ENCODE results near the gene MDFI. TPM values are rescaled to one million over a fixed set of nuclear protein-coding genes. Genes with fewer than 3 reads are reported as not detected.

MDFI gene, protein sequence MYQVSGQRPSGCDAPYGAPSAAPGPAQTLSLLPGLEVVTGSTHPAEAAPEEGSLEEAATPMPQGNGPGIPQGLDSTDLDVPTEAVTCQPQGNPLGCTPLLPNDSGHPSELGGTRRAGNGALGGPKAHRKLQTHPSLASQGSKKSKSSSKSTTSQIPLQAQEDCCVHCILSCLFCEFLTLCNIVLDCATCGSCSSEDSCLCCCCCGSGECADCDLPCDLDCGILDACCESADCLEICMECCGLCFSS
- total RNA-seq: 6.2 TPM
- polyA plus RNA-seq: 7.8 TPM
- long read RNA-seq, donor 1: 0 reads
- long read RNA-seq, donor 2: 0 reads
- long read RNA-seq, donor 3, partial matches to known transcripts: 0 of 2 reads
- long read RNA-seq, donor 3, other reads (novel, unspliced or antisense): 0 of 2 reads
- long read RNA-seq, donor 4, partial matches to known transcripts: 0 of 2 reads
- long read RNA-seq, donor 4, other reads (novel, unspliced or antisense): 0 of 2 reads
- long read RNA-seq, donor 5, transcript MDFI-201 (5 exons, 1,629 nt): major isoform, 5 of 10 reads
- long read RNA-seq, donor 5, partial matches to known transcripts: 0 of 10 reads
- long read RNA-seq, donor 5, other reads (novel, unspliced or antisense): 0 of 10 reads
- long read RNA-seq, donor 6, partial matches to known transcripts: 0 of 5 reads
- long read RNA-seq, donor 6, other reads (novel, unspliced or antisense): 0 of 5 reads
- long read RNA-seq, donor 7, partial matches to known transcripts: 0 of 2 reads
- long read RNA-seq, donor 7, other reads (novel, unspliced or antisense): 0 of 2 reads
- long read RNA-seq, donor 8, partial matches to known transcripts: 0 of 1 reads
- long read RNA-seq, donor 8, other reads (novel, unspliced or antisense): 0 of 1 reads
- long read RNA-seq, donor 9, partial matches to known transcripts: 0 of 1 reads
- long read RNA-seq, donor 9, other reads (novel, unspliced or antisense): 0 of 1 reads
- long read RNA-seq, donor 10, partial matches to known transcripts: 0 of 2 reads
- long read RNA-seq, donor 10, other reads (novel, unspliced or antisense): 0 of 2 reads

DNA sequence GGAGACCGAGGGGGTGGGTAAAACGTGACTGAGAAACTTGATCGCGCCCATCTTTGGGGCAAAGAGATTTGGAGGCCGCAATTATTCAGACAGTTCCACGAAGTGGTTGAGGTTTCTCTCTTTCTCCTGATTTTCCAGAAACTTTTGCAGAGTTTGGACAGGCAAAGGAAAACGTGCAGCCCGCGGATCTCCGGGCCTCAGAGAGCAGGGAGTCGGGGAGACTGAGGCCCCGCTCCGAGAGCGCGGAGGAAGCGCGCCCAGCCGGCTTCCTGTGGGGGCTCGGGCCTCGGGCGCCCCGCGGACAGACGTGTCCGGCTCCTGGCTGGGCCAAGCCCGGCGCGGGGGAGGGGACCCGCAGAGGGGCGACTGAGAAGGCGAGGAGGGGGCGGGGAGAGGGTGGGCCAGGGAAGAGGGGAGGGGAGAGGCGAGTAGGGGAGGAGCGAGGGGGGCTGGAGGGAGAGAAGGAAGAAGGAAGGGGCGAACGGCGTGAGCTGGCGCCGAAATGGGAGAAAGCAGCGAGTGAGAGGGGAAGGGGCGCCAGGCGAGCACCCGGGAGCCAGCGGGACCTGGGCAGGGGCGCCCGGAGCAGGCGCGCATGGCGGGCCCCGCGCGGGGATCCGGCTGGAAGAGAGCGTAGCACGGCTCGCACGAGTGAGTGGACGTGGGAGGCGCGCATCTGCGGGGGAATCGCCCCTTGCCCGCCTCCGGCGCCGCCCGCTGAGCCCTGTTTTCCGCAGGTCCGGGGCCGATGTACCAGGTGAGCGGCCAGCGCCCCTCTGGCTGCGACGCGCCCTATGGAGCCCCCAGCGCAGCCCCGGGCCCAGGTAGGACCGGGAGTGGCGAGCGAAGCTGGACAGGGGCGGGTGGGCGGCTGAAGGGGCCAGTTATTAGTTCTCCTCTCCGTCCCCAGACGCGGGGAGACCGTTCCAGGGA is at the start of gene MDFI:
Gene MDFI (plus strand): TSS at position 467 of the 933 bp plus-strand sequence. CDS start 282 bp downstream, at position 749.
- Histone ChIP-seq H3K36me3 (ENCODE audit: control insufficient read depth in 2 of 2, insufficient read depth in 2 of 2, low read length in 1 of 2) (no peaks in the 10 kb centered on the region), H3K9me3 (ENCODE audit: control insufficient read depth in 2 of 2, insufficient read depth in 1 of 2, low read length in 1 of 2) (peaks cover 0 to 3% of the 10 kb centered on the region in 2 donors), H3K4me1 (ENCODE audit: control insufficient read depth in 2 of 2, insufficient read depth in 2 of 2, low read length in 2 of 2) (peaks cover 3 to 15% of the 10 kb centered on the region in 2 donors), H3K27ac (ENCODE audit: low read depth in 1 of 2, low read length in 1 of 2) (no peak within 1 kb of the TSS), H3K4me3 (ENCODE audit: low read length in 2 of 2) (peak within 1 kb of the TSS in 1 of 2 donors; percentile 29), H3K27me3 (ENCODE audit: control insufficient read depth in 2 of 2, insufficient read depth in 1 of 2, low read length in 1 of 2) (peaks cover 67 to 95% of the 10 kb centered on the region in 2 donors)
- WGBS: 1% methylated on average over 86 of the region's 86 CpGs
- no peak for DNase-seq (ENCODE audit: low read depth in 6 of 9, low spot score in 9 of 9)

DNA sequence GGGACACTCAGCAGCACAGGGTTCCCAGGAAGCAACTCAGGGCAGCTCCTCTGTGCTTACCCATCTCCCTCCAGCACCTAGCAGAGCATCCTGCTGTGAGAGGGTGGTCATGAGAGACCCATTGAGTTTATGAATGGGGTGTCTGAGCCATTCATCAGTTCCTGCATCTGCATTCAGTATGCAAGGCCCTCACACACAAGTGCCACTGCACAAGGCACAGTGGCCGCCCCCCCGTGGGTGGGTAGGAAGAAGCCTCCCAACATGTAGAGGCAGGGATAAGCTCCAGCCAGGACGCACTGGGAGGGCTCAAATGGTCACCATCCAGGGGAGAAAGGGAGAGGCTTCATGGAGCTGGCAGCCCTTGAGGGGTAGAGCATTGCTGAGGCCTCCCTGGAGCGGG is 49.0 kb upstream of the MDFI start:
- no peaks in the 10 kb centered on the region for H3K9me3 ChIP-seq (ENCODE audit: control insufficient read depth in 2 of 2, insufficient read depth in 1 of 2, low read length in 1 of 2)
- DNase-seq (ENCODE audit: low read depth in 6 of 9, low spot score in 9 of 9): no peak
- H3K27me3 ChIP-seq (ENCODE audit: control insufficient read depth in 2 of 2, insufficient read depth in 1 of 2, low read length in 1 of 2): no peaks in the 10 kb centered on the region
- peaks cover 0 to 40% of the 10 kb centered on the region in 2 donors for H3K4me1 ChIP-seq (ENCODE audit: control insufficient read depth in 2 of 2, insufficient read depth in 2 of 2, low read length in 2 of 2)
- H3K36me3 ChIP-seq (ENCODE audit: control insufficient read depth in 2 of 2, insufficient read depth in 2 of 2, low read length in 1 of 2): peaks cover 12 to 18% of the 10 kb centered on the region in 2 donors
- WGBS: 97% methylated on average over 4 of the region's 4 CpGs
- H3K4me3 ChIP-seq (ENCODE audit: low read length in 2 of 2): no peak overlapping the region
- no peak overlapping the region for H3K27ac ChIP-seq (ENCODE audit: low read depth in 1 of 2, low read length in 1 of 2)

DNA sequence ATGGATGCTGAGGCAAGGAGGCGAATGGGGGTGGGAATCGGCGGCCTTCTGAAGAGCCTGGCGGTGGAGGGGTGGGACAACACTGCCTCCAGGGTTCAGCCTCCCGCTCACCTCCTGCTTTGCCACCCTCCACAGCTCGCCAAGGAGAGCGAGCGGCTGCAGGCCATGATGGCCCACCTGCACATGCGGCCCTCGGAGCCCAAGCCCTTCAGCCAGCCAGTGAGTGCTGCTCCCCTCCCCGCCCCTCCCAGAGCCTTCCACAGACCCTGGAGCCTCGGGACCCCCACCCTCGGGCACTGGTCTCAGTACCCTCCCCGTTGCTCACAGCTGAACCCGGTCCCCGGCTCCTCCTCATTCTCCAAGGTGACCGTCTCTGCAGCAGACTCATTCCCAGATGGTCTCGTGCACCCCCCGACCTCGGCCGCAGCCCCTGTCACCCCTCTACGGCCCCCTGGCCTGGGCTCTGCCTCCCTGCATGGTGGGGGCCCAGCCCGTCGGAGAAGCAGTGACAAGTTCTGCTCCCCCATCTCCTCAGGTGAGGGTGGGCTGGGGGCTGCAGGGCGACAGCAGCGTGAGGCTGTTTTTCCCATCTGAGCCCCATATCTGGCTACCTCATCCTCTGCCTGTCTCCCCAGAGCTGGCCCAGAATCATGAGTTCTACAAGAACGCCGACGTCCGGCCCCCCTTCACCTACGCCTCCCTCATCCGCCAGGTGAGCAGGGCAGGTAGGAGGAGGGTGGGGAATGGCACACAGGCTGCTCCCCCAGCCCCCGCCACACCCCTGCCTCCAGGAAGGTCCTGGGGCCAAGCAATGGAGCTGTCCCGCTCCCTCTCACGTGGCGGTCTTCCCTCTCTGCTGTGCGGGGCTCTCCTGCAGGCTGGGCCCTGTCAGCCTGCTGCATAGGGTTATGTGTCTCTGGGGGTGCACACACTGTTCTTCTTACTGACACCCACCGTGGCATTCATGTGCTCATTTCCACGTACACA is 48.3 kb upstream of the MDFI start:
- Histone ChIP-seq H3K4me1 (ENCODE audit: control insufficient read depth in 2 of 2, insufficient read depth in 2 of 2, low read length in 2 of 2) (peaks cover 0 to 33% of the 10 kb centered on the region in 2 donors), H3K36me3 (ENCODE audit: control insufficient read depth in 2 of 2, insufficient read depth in 2 of 2, low read length in 1 of 2) (peaks cover 12 to 20% of the 10 kb centered on the region in 2 donors), H3K27me3 (ENCODE audit: control insufficient read depth in 2 of 2, insufficient read depth in 1 of 2, low read length in 1 of 2) (no peaks in the 10 kb centered on the region), H3K9me3 (ENCODE audit: control insufficient read depth in 2 of 2, insufficient read depth in 1 of 2, low read length in 1 of 2) (no peaks in the 10 kb centered on the region), H3K4me3 (ENCODE audit: low read length in 2 of 2) (no peak overlapping the region), H3K27ac (ENCODE audit: low read depth in 1 of 2, low read length in 1 of 2) (no peak overlapping the region)
- 98% methylated on average over 39 of the region's 39 CpGs for WGBS
- DNase-seq (ENCODE audit: low read depth in 6 of 9, low spot score in 9 of 9): no peak

DNA sequence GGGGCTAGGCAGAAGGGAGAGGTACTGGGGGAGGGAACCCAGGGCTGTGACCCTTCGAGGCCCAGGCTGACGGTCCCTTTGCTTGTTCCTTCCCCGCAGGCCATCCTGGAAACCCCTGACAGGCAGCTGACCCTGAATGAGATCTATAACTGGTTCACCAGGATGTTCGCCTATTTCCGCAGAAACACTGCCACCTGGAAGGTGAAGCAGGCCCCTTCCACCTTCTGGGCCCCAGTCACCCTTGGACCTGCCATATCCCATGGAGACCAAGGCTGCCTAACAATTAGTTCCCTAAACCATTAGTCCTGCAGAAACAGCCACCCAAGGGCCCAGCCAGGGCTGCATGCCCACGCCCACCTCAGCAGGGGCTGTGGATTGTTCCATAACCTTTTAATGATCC is 47.1 kb upstream of the MDFI start:
- Histone ChIP-seq H3K9me3 (ENCODE audit: control insufficient read depth in 2 of 2, insufficient read depth in 1 of 2, low read length in 1 of 2) (no peaks in the 10 kb centered on the region), H3K4me3 (ENCODE audit: low read length in 2 of 2) (no peak overlapping the region), H3K4me1 (ENCODE audit: control insufficient read depth in 2 of 2, insufficient read depth in 2 of 2, low read length in 2 of 2) (peaks cover 0 to 21% of the 10 kb centered on the region in 2 donors), H3K36me3 (ENCODE audit: control insufficient read depth in 2 of 2, insufficient read depth in 2 of 2, low read length in 1 of 2) (peaks cover 12 to 24% of the 10 kb centered on the region in 2 donors), H3K27me3 (ENCODE audit: control insufficient read depth in 2 of 2, insufficient read depth in 1 of 2, low read length in 1 of 2) (no peaks in the 10 kb centered on the region), H3K27ac (ENCODE audit: low read depth in 1 of 2, low read length in 1 of 2) (no peak overlapping the region)
- no peak for DNase-seq (ENCODE audit: low read depth in 6 of 9, low spot score in 9 of 9)
- 97% methylated on average over 6 of the region's 6 CpGs for WGBS

DNA sequence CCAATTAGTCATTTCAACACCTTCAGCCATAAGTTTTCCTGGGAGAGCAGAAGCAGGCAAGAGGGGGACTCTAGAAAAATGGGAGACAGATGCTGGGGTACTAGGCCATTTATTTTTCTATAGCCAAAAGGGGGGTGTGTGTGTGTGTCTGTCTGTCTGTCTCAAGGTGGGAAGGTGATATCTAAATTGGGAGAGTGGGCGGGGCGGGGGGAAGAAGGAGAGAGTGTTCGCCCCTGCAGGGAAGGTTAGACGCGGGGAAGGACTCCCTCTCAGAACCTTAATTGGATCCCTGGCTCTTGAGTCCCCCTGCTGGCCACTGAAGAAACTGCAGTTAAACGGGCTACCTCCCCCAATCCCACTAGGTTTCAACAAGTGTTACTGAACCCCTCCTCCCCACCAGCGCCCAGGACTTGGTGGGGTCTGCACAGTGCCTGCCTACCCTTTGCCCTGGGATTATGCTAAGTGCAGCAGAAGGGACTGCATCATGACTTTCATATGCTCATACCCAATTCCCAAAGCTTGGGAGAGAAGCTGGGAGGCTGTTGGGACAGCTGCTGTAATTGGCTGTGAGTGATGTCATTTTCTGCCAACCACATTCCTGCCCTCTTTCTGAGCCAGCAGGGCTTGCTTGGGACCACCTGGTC is 46.3 kb upstream of the MDFI start:
- no peaks in the 10 kb centered on the region for H3K27me3 ChIP-seq (ENCODE audit: control insufficient read depth in 2 of 2, insufficient read depth in 1 of 2, low read length in 1 of 2)
- no peak overlapping the region for H3K4me3 ChIP-seq (ENCODE audit: low read length in 2 of 2)
- 12% methylated on average over 7 of the region's 7 CpGs for WGBS
- no peak overlapping the region for H3K27ac ChIP-seq (ENCODE audit: low read depth in 1 of 2, low read length in 1 of 2)
- peaks cover 0 to 14% of the 10 kb centered on the region in 2 donors for H3K4me1 ChIP-seq (ENCODE audit: control insufficient read depth in 2 of 2, insufficient read depth in 2 of 2, low read length in 2 of 2)
- peak in 8 of 9 donors; percentile 62 to 88 (median 74) for DNase-seq (ENCODE audit: low read depth in 6 of 9, low spot score in 9 of 9)
- peaks cover 12 to 26% of the 10 kb centered on the region in 2 donors for H3K36me3 ChIP-seq (ENCODE audit: control insufficient read depth in 2 of 2, insufficient read depth in 2 of 2, low read length in 1 of 2)
- H3K9me3 ChIP-seq (ENCODE audit: control insufficient read depth in 2 of 2, insufficient read depth in 1 of 2, low read length in 1 of 2): no peaks in the 10 kb centered on the region

DNA sequence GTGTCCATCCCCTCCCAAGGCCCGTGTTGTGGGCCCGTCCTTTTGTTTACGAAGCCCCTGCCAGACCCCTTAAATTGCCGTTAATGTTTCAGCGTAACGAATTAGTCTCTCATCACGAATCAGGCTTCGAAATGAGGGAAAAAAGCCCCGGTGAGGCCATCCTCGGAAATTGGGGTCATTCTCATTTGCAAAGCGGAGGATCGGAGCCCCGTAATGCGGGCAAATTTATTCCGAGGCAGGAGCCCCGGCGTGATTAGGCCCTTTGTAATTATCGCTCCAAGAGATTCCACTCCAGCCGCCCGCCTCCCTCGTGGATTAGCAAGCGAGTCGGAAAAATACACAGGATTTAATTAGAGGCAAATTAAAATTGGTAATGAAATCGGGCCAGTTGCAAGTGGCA is 44.9 kb upstream of the MDFI start:
- Histone ChIP-seq H3K4me3 (ENCODE audit: low read length in 2 of 2) (no peak overlapping the region), H3K27ac (ENCODE audit: low read depth in 1 of 2, low read length in 1 of 2) (no peak overlapping the region), H3K27me3 (ENCODE audit: control insufficient read depth in 2 of 2, insufficient read depth in 1 of 2, low read length in 1 of 2) (no peaks in the 10 kb centered on the region), H3K9me3 (ENCODE audit: control insufficient read depth in 2 of 2, insufficient read depth in 1 of 2, low read length in 1 of 2) (no peaks in the 10 kb centered on the region), H3K36me3 (ENCODE audit: control insufficient read depth in 2 of 2, insufficient read depth in 2 of 2, low read length in 1 of 2) (peaks cover 12 to 26% of the 10 kb centered on the region in 2 donors), H3K4me1 (ENCODE audit: control insufficient read depth in 2 of 2, insufficient read depth in 2 of 2, low read length in 2 of 2) (peaks cover 0 to 8% of the 10 kb centered on the region in 2 donors)
- DNase-seq (ENCODE audit: low read depth in 6 of 9, low spot score in 9 of 9): no peak
- WGBS: 96% methylated on average over 24 of the region's 24 CpGs

DNA sequence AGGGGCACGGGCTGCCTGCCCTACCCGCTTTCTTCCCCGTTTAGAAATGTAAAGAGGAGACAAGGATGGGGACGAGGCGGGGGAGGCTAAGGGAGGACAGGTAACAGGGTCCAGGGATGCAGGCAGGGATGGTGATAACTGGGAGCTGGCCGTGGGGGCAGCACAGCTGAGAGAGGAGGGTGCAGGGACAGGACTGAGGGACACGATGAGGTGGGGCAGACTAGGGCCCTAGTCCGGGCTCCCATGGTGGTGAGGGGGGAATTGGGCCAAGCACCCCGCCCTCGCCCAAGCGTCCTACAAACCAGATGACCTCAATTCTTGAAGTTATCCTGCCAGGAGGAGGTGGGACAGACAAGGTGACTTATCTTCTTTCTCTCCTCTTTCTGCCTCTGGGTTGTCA is 44.4 kb upstream of the MDFI start:
- Histone ChIP-seq H3K36me3 (ENCODE audit: control insufficient read depth in 2 of 2, insufficient read depth in 2 of 2, low read length in 1 of 2) (peaks cover 9 to 26% of the 10 kb centered on the region in 2 donors), H3K27me3 (ENCODE audit: control insufficient read depth in 2 of 2, insufficient read depth in 1 of 2, low read length in 1 of 2) (no peaks in the 10 kb centered on the region), H3K9me3 (ENCODE audit: control insufficient read depth in 2 of 2, insufficient read depth in 1 of 2, low read length in 1 of 2) (no peaks in the 10 kb centered on the region), H3K27ac (ENCODE audit: low read depth in 1 of 2, low read length in 1 of 2) (no peak overlapping the region), H3K4me3 (ENCODE audit: low read length in 2 of 2) (no peak overlapping the region), H3K4me1 (ENCODE audit: control insufficient read depth in 2 of 2, insufficient read depth in 2 of 2, low read length in 2 of 2) (peaks cover 3 to 12% of the 10 kb centered on the region in 2 donors)
- WGBS: 98% methylated on average over 11 of the region's 11 CpGs
- DNase-seq (ENCODE audit: low read depth in 6 of 9, low spot score in 9 of 9): no peak
